Caco-2 (cell line): ENCODE data around the gene HTR4. TPM values are rescaled to one million over a fixed set of nuclear protein-coding genes. Genes with fewer than 3 reads are reported as not detected.

Experiments used
- BruUV-seq: library from RNA; stranded (reverse); fragments of 400-500 nt; replicated peaks from 2 replicates; lab custom pipeline; 2021; lab: Mats Ljungman, UMichigan
- CTCF ChIA-PET: fragments of 300-600 bp; sonication (Branson Sonifier 250); formaldehyde crosslinking; loops from one replicate; lab custom pipeline; 2022; ENCODE audit warnings: antibody characterized with exemption; lab: Charles Lee
- POLR2A ChIA-PET: fragments of 300-600 bp; sonication (Branson Sonifier 250); formaldehyde crosslinking; loops from one replicate; lab custom pipeline; 2022; ENCODE audit warnings: antibody characterized with exemption; lab: Charles Lee
- DNase-seq, 2 experiments: peaks; one replicate each; pipeline versions ENCODE4 v3.0.0 to v3.0.0-alpha.2; 2020 to 2022
- H3K27me3 ChIP-seq: replicated peaks from 2 replicates; pipeline ENCODE4 v1.6.0; 2011; ENCODE audit warnings: low read length; ENCODE audit not compliant: control insufficient read depth, insufficient read depth
- H3K36me3 ChIP-seq: 2 replicates; pipeline ENCODE4 v1.5.1; 2011; ENCODE audit warnings: low read length; ENCODE audit not compliant: control insufficient read depth, insufficient read depth
- H3K4me1 ChIP-seq: fragments of 250-450 bp; sonication (Bioruptor Pico); 2 replicates; pipeline ENCODE4 v1.5.1; 2020; ENCODE audit warnings: mild to moderate bottlenecking
- H3K4me3 ChIP-seq: 2 replicates; pipeline ENCODE4 v1.5.1; 2011; ENCODE audit warnings: low read depth, mild to moderate bottlenecking, control low read depth, low read length
- H3K9me3 ChIP-seq: fragments of 250-450 bp; sonication (Bioruptor Pico); 2 replicates; pipeline ENCODE4 v1.5.1; 2020; ENCODE audit warnings: mild to moderate bottlenecking, moderate library complexity
- H3K27ac Mint-ChIP-seq: one replicate; pipeline ENCODE4 v1.8.0; 2022; ENCODE audit warnings: mixed read lengths; ENCODE audit not compliant: unreplicated experiment
- H3K27me3 Mint-ChIP-seq: one replicate; pipeline ENCODE4 v1.8.0; 2022; ENCODE audit warnings: mixed read lengths; ENCODE audit not compliant: insufficient read depth, unreplicated experiment
- H3K36me3 Mint-ChIP-seq: one replicate; pipeline ENCODE4 v1.8.0; 2022; ENCODE audit warnings: mild to moderate bottlenecking, mixed read lengths; ENCODE audit not compliant: insufficient read depth, unreplicated experiment
- H3K4me1 Mint-ChIP-seq: one replicate; pipeline ENCODE4 v1.8.0; 2022; ENCODE audit warnings: low read depth, mixed read lengths; ENCODE audit not compliant: unreplicated experiment
- H3K4me3 Mint-ChIP-seq: one replicate; pipeline ENCODE4 v1.8.0; 2022; ENCODE audit warnings: mild to moderate bottlenecking, moderate library complexity, mixed read lengths; ENCODE audit not compliant: unreplicated experiment
- H3K9me3 Mint-ChIP-seq: one replicate; pipeline ENCODE4 v1.8.0; 2022; ENCODE audit warnings: mixed read lengths; ENCODE audit not compliant: unreplicated experiment
- intact Hi-C: fragments of 100-400 bp; cut with micrococcal nuclease; formaldehyde crosslinking; loops from one replicate; pipeline ENCODE4 v1.10.0; 2022; ENCODE audit not compliant: unreplicated experiment
- total RNA-seq: library from RNA; stranded (reverse); gene quantifications from 2 replicates; pipeline ENCODE4 v1.2.3, GENCODE V29; 2022
- TF ChIP-seq, protein P1 (sequence below), 2 experiments: fragments of 200-600 bp in 1 of 2; IDR thresholded peaks; 1 replicate in 1 of 2; 2 replicates in 1 of 2; pipeline versions ENCODE4 v1.5.1 to v1.8.0; 2011 to 2022; ENCODE audit warnings: antibody characterized with exemption in 1 of 2, control low read depth in 1 of 2, inconsistent platforms in 1 of 2, low read depth in 1 of 2, low read length in 1 of 2, mild to moderate bottlenecking in 1 of 2, moderate library complexity in 1 of 2; ENCODE audit not compliant: insufficient read depth in 1 of 2, severe bottlenecking in 1 of 2, unreplicated experiment in 1 of 2

Gene HTR4
- total RNA-seq, 1 experiment from 2014 or later, result not detected

DNA sequence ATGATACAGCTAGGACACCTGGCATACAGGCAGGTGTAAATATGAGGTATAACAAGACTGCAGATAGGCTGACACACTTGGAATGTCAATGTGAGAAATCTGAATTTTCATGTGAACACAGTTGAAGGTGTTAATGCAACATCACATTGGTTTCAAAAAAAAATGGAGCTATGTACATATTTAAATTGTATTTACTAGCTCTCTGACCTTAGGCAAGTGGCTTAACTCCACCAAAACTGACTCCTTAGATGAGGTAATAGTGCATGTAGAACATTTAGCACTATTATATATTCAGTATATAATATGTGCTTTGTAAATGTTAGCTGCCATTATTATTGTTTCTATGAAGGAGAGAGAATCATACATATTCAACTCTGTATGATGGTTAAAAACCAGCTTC, 48.0 kb downstream of the HTR4 start:
- Mint-ChIP-seq H3K27me3 (peaks cover 8% of the 10 kb centered on the region), H3K9me3 (no peaks in the 10 kb centered on the region), H3K27ac (no peak overlapping the region), H3K36me3 (no peaks in the 10 kb centered on the region), H3K4me3 (no peak overlapping the region), H3K4me1 (no peaks in the 10 kb centered on the region)
- Histone ChIP-seq H3K9me3 (no peaks in the 10 kb centered on the region), H3K27me3 (no peaks in the 10 kb centered on the region), H3K36me3 (no peaks in the 10 kb centered on the region), H3K4me1 (no peaks in the 10 kb centered on the region), H3K4me3 (no peak overlapping the region)
- intact Hi-C loops, result no loop called here
- DNase-seq, result no peak
- POLR2A ChIA-PET, result no interaction called here
- CTCF ChIA-PET, result no interaction called here
- no TSS peak for BruUV-seq
- TF ChIP-seq, protein P1, sequence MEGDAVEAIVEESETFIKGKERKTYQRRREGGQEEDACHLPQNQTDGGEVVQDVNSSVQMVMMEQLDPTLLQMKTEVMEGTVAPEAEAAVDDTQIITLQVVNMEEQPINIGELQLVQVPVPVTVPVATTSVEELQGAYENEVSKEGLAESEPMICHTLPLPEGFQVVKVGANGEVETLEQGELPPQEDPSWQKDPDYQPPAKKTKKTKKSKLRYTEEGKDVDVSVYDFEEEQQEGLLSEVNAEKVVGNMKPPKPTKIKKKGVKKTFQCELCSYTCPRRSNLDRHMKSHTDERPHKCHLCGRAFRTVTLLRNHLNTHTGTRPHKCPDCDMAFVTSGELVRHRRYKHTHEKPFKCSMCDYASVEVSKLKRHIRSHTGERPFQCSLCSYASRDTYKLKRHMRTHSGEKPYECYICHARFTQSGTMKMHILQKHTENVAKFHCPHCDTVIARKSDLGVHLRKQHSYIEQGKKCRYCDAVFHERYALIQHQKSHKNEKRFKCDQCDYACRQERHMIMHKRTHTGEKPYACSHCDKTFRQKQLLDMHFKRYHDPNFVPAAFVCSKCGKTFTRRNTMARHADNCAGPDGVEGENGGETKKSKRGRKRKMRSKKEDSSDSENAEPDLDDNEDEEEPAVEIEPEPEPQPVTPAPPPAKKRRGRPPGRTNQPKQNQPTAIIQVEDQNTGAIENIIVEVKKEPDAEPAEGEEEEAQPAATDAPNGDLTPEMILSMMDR (IDR thresholded peaks at IDR 0.05; ENCODE audit: insufficient read depth in 1 of 2, low read depth in 1 of 2, low read length in 1 of 2, severe bottlenecking in 1 of 2, unreplicated experiment in 1 of 2), result no peak

DNA sequence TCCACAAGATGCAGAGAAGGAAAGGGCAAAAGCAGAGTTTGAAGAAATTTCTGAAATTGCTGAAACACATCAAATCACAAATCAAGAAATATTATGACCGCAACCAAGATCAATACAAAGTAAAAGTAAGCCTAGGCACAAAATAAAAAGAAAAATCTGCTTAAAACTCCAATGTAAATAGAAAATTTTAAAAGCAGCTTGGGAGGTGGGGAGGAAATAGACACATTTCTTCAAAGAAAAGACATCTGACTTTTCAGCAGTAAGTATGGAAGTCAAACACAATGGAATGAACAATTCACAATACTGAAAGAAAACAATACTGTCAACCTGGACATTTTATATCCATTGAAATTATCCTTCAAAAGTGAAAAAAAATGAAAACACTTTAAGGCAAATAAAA, 55.1 kb downstream of the HTR4 start:
- no peak overlapping the region for H3K4me3 Mint-ChIP-seq
- POLR2A ChIA-PET, result no interaction called here
- no peak for DNase-seq

DNA sequence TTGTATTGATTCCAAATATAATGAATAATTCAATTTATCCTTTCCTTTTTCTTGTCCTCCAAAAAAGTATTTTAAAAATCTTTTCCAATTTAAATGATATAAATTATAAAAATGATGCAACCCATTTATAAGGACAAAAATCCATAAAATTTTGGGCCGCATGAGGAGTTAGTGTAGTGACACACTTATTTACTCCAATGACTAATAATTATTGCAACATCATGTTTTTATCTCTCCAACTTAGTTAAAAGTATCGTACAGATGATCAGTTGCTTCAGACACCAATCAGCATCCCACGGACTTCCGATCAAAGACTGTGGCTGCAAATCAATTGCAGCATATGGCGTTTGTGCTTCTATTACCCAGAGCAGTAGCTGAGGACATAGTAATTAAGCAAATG, 58.6 kb downstream of the HTR4 start:
- Histone ChIP-seq H3K27me3 (no peaks in the 10 kb centered on the region), H3K9me3 (peaks cover 8% of the 10 kb centered on the region; the same call in 1 of the 2 replicates), H3K36me3 (no peaks in the 10 kb centered on the region), H3K4me3 (no peak overlapping the region), H3K4me1 (no peaks in the 10 kb centered on the region)
- no TSS peak for BruUV-seq
- Mint-ChIP-seq H3K4me1 (no peaks in the 10 kb centered on the region), H3K27me3 (peaks cover 6% of the 10 kb centered on the region), H3K4me3 (no peak overlapping the region), H3K27ac (no peak overlapping the region), H3K36me3 (no peaks in the 10 kb centered on the region), H3K9me3 (peaks cover 23% of the 10 kb centered on the region)
- DNase-seq, result no peak
- ChIA-PET CTCF (no interaction called here), POLR2A (no interaction called here)
- TF ChIP-seq, protein P1 (IDR thresholded peaks at IDR 0.05; ENCODE audit: insufficient read depth in 1 of 2, low read depth in 1 of 2, low read length in 1 of 2, severe bottlenecking in 1 of 2, unreplicated experiment in 1 of 2), result no peak
- intact Hi-C loops, result no loop called here

More for the DNA sequence above, 55.1 kb downstream of the HTR4 start:
- H3K4me3 ChIP-seq, result no peak overlapping the region
- Mint-ChIP-seq H3K27me3 (peaks cover 4% of the 10 kb centered on the region), H3K27ac (no peak overlapping the region), H3K4me1 (no peaks in the 10 kb centered on the region), H3K36me3 (no peaks in the 10 kb centered on the region), H3K9me3 (peaks cover 23% of the 10 kb centered on the region)
- TF ChIP-seq, protein P1 (IDR thresholded peaks at IDR 0.05; ENCODE audit: insufficient read depth in 1 of 2, low read depth in 1 of 2, low read length in 1 of 2, severe bottlenecking in 1 of 2, unreplicated experiment in 1 of 2), result no peak
- no peaks in the 10 kb centered on the region for H3K36me3 ChIP-seq
- CTCF ChIA-PET, result no interaction called here
- no peaks in the 10 kb centered on the region for H3K27me3 ChIP-seq
- no peaks in the 10 kb centered on the region for H3K4me1 ChIP-seq
- no TSS peak for BruUV-seq
- intact Hi-C loops, result no loop called here
- H3K9me3 ChIP-seq, result peaks cover 8% of the 10 kb centered on the region; the same call in 1 of the 2 replicates
